Measurements from ENCODE around the gene OR2T29.
"Not testable (repeated sequence)": the region's sequence is repeated elsewhere in the genome, so short reads cannot be mapped to it uniquely, and the experiment has no call there.

DNA sequence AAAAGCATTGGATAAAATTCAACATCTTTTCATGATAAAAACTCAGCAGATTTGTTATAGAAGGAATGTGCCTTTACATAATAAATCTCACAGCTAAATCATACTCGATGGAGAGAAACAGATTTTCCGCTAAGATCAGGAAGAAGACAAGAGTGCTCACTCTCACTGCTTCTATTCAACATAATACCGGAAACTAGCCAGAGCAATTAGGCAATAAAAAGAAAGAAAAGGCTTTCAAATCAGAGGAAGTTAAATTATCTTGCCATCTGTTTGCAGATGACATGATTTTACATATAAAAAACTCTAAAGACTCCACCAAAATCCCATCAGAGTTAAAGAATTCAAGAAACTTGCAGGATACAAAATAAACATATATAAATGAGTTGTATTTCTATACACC lies 8.2 kb upstream of the OR2T29 start:
- TF ChIP-seq, protein P1, sequence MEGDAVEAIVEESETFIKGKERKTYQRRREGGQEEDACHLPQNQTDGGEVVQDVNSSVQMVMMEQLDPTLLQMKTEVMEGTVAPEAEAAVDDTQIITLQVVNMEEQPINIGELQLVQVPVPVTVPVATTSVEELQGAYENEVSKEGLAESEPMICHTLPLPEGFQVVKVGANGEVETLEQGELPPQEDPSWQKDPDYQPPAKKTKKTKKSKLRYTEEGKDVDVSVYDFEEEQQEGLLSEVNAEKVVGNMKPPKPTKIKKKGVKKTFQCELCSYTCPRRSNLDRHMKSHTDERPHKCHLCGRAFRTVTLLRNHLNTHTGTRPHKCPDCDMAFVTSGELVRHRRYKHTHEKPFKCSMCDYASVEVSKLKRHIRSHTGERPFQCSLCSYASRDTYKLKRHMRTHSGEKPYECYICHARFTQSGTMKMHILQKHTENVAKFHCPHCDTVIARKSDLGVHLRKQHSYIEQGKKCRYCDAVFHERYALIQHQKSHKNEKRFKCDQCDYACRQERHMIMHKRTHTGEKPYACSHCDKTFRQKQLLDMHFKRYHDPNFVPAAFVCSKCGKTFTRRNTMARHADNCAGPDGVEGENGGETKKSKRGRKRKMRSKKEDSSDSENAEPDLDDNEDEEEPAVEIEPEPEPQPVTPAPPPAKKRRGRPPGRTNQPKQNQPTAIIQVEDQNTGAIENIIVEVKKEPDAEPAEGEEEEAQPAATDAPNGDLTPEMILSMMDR (IDR thresholded peaks at IDR 0.05): not testable (repeated sequence)
- not testable (repeated sequence) for TF ChIP-seq EZH2phosphoT487, EZH2 (IDR thresholded peaks at IDR 0.05)
